A204.1 (cell line): ENCODE results near the gene AP2B1.
"Not testable (repeated sequence)": the region's sequence is repeated elsewhere in the genome, so short reads cannot be mapped to it uniquely, and the experiment has no call there.

Experiments
- FAIRE-seq: peaks from 2 replicates; lab custom pipeline; 2012; peaks lifted over from hg19 to GRCh38; lab: Jason Lieb, UNC

The AP2B1 gene

GRCh38 chr17:35587074-35587961, at the start of gene AP2B1:
AP2B1 (plus strand) TSS chr17:35587322; CDS start chr17:35594031, 6,709 bp downstream.
- peak; percentile 92 for FAIRE-seq

- no peak for FAIRE-seq
Measured at GRCh38 chr17:35537601-35538141, 49.5 kb upstream of the AP2B1 start, which contains the start of gene SLFN12L. SLFN12L (minus strand) TSS chr17:35537678; CDS start chr17:35522364, 15,314 bp downstream.

- FAIRE-seq, result no peak
Measured at GRCh38 chr17:35539659-35540026, 47.5 kb upstream of the AP2B1 start.

- FAIRE-seq, result no peak
Measured at GRCh38 chr17:35540589-35541404, 46.3 kb upstream of the AP2B1 start.

GRCh38 chr17:35541434-35541833, 45.7 kb upstream of the AP2B1 start:
- FAIRE-seq, result peak; percentile 14

GRCh38 chr17:35542990-35543389, 44.1 kb upstream of the AP2B1 start:
- FAIRE-seq, result no peak

GRCh38 chr17:35543856-35544255, 43.3 kb upstream of the AP2B1 start:
- FAIRE-seq, result no peak

GRCh38 chr17:35545150-35545549, 42.0 kb upstream of the AP2B1 start:
- no peak for FAIRE-seq

GRCh38 chr17:35546487-35546886, 40.6 kb upstream of the AP2B1 start:
- FAIRE-seq, result no peak

- no peak for FAIRE-seq
Measured at GRCh38 chr17:35548208-35548810, 38.8 kb upstream of the AP2B1 start.

- no peak for FAIRE-seq
Measured at GRCh38 chr17:35548978-35549377, 38.1 kb upstream of the AP2B1 start.

- FAIRE-seq, result no peak
Measured at GRCh38 chr17:35553310-35553709, 33.8 kb upstream of the AP2B1 start.

- FAIRE-seq, result no peak
Measured at GRCh38 chr17:35554668-35555067, 32.5 kb upstream of the AP2B1 start.

- FAIRE-seq, result no peak
Measured at GRCh38 chr17:35555691-35556090, 31.4 kb upstream of the AP2B1 start.

GRCh38 chr17:35557353-35557752, 29.8 kb upstream of the AP2B1 start:
- no peak for FAIRE-seq

GRCh38 chr17:35559495-35560210, 27.5 kb upstream of the AP2B1 start:
- FAIRE-seq, result no peak

- no peak for FAIRE-seq
Measured at GRCh38 chr17:35560703-35561102, 26.4 kb upstream of the AP2B1 start, which contains the start of gene SLFN14. SLFN14 (minus strand) TSS chr17:35560819; CDS start chr17:35558062, 2,757 bp downstream.

GRCh38 chr17:35563181-35563580, 23.9 kb upstream of the AP2B1 start:
- FAIRE-seq, result not testable (repeated sequence)

GRCh38 chr17:35566968-35567367, 20.2 kb upstream of the AP2B1 start:
- FAIRE-seq, result no peak

- no peak for FAIRE-seq
Measured at GRCh38 chr17:35568561-35568960, 18.6 kb upstream of the AP2B1 start.

GRCh38 chr17:35569405-35569804, 17.7 kb upstream of the AP2B1 start:
- FAIRE-seq, result no peak

GRCh38 chr17:35575759-35576158, 11.4 kb upstream of the AP2B1 start:
- FAIRE-seq, result no peak
